Activated CD4-positive, alpha-beta T cell treated with anti-CD3 and anti-CD28 coated beads, Interleukin-2, amount 10 ng/mL, durations not matched to agents 7 days and 5 days (primary cell): ENCODE results near the gene TAL1. TPM values are rescaled to one million over a fixed set of nuclear protein-coding genes. Genes with fewer than 3 reads are reported as not detected.
"Not testable (repeated sequence)": the region's sequence is repeated elsewhere in the genome, so short reads cannot be mapped to it uniquely, and the experiment has no call there.

Source experiments
- CTCF ChIA-PET: fragments of 350-600 bp; sonication (Branson Sonifier 250); formaldehyde crosslinking; loops from one replicate; lab custom pipeline; 2021; ENCODE audit warnings: antibody characterized with exemption; lab: Charles Lee
- POLR2A ChIA-PET: fragments of 350-600 bp; sonication (Branson Sonifier 250); formaldehyde crosslinking; loops from one replicate; lab custom pipeline; 2021; ENCODE audit warnings: antibody characterized with exemption; lab: Charles Lee
- DNase-seq: peaks from one replicate; pipeline ENCODE4 v3.0.0-alpha.2; 2020
- H3K27ac Mint-ChIP-seq: one replicate; pipeline ENCODE4 v1.8.0; 2021; ENCODE audit warnings: mild to moderate bottlenecking, moderate library complexity, mixed read lengths
- H3K27me3 Mint-ChIP-seq: one replicate; pipeline ENCODE4 v1.8.0; 2021; ENCODE audit warnings: mixed read lengths
- H3K36me3 Mint-ChIP-seq: one replicate; pipeline ENCODE4 v1.8.0; 2021; ENCODE audit warnings: low read depth, mixed read lengths
- H3K4me1 Mint-ChIP-seq: one replicate; pipeline ENCODE4 v1.8.0; 2021; ENCODE audit warnings: mixed read lengths
- H3K4me3 Mint-ChIP-seq: one replicate; pipeline ENCODE4 v1.8.0; 2021; ENCODE audit warnings: mild to moderate bottlenecking, moderate library complexity, mixed read lengths
- H3K9me3 Mint-ChIP-seq: one replicate; pipeline ENCODE4 v1.8.0; 2021; ENCODE audit warnings: mixed read lengths
- total RNA-seq, 2 experiments: library from RNA; stranded (reverse); gene quantifications; one replicate each; pipeline ENCODE4 v1.2.3, GENCODE V29; 2021

The TAL1 gene
- total RNA-seq, 2 experiments from 2014 or later = not detected

DNA sequence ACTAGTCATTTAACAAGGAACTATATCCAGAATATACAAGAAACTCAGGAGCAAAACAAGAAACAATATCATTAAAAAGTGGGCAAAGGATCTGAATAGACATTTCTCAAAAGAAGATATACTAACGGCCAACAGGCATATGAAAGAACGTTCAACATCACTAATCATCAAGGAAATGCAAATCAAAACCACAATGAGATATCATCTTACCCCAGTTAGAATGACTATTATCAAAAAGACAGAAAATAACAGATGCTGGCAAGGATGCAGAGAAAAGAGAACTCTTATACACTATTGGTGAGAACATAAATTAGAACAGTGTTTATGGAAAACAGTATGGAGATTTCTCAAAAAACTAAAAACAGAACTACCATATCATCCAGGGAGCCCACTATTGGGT lies 28.5 kb downstream of the TAL1 start:
- CTCF ChIA-PET = interaction anchor here (0.6 kb wide), 1 partner anchor 44 kb away, joined by 3 read pairs; no protein-coding TSS in a partner anchor
- POLR2A ChIA-PET, H3K9me3 Mint-ChIP-seq, H3K4me1 Mint-ChIP-seq, H3K36me3 Mint-ChIP-seq, H3K27ac Mint-ChIP-seq, DNase-seq, H3K4me3 Mint-ChIP-seq: not testable (repeated sequence)
- H3K27me3 Mint-ChIP-seq = peaks cover 38% of the 10 kb centered on the region

DNA sequence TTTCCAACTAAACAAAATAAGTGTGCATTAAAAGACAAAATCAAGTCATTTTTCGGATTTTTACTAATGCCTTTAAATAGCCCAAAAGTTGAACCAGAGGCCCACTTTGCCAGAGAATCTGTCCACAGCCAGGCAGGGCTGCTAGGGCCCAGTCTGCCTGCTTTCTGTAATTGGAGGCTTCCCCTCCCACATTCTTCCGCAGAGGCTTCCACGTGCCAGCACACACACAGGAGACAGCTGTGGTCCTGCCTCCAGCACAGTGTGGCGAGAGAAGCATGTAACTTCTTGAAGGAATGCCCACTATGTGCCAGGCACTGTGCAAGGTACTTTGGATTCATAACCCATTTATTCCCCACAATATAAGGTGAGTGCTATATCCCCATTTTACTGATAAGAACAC lies 30.8 kb downstream of the TAL1 start:
- no peaks in the 10 kb centered on the region for H3K9me3 Mint-ChIP-seq
- H3K27me3 Mint-ChIP-seq = peaks cover 38% of the 10 kb centered on the region
- CTCF ChIA-PET = interaction anchor here (1.6 to 1.7 kb wide), 2 partner anchors 22 kb away, joined by 5 to 8 read pairs; no protein-coding TSS in a partner anchor
- H3K4me1 Mint-ChIP-seq = no peaks in the 10 kb centered on the region
- no peaks in the 10 kb centered on the region for H3K36me3 Mint-ChIP-seq
- POLR2A ChIA-PET = no interaction called here
- H3K4me3 Mint-ChIP-seq = no peak overlapping the region
- no peak overlapping the region for H3K27ac Mint-ChIP-seq
- DNase-seq = no peak

DNA sequence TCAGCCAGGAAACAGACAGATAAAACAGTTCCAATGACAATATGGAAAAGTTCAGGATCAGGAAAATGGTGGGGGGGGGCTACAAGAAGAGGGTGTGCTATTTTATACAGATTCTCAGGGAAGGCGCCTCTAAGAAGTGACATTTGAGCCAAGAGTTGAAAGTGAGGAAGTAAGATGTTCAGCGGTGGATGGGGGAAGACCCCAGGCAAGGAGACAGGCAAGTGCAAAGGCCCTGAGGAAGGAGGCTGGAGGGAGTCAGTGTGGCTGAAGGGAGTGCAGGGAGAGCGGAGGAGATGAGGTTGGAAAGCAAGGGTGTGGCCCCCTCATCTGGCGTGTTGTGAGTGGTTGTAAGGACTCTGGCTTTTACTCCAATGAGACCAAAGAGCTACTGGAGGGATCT lies 33.8 kb downstream of the TAL1 start:
- Mint-ChIP-seq H3K36me3 (no peaks in the 10 kb centered on the region), H3K4me1 (no peaks in the 10 kb centered on the region), H3K27ac (no peak overlapping the region), H3K9me3 (no peaks in the 10 kb centered on the region), H3K4me3 (no peak overlapping the region), H3K27me3 (peaks cover 23% of the 10 kb centered on the region)
- DNase-seq = no peak
- ChIA-PET CTCF (no interaction called here), POLR2A (no interaction called here)

DNA sequence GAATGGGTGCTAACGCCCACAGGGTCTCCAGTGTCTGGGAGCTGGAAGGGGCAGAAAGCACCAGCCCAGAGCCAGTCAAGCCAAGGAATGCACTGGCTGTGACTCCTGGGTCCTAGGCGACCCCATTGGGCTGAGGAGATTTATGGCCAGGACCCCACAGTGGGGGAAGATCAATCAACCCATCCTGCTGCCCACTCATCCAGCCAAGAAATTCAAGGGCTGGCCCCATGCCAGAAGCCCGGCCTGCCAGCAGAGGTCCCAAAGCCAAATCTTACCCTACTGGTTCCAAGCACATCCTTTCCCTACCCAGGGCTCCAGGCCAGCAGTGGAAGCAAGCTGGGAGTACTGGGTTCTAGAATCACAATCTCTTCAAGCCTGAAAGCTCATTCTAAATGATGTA lies 35.4 kb downstream of the TAL1 start:
- H3K4me1 Mint-ChIP-seq = peaks cover 1% of the 10 kb centered on the region
- H3K4me3 Mint-ChIP-seq = no peak overlapping the region
- no peaks in the 10 kb centered on the region for H3K9me3 Mint-ChIP-seq
- H3K27me3 Mint-ChIP-seq = peaks cover 20% of the 10 kb centered on the region
- no peak overlapping the region for H3K27ac Mint-ChIP-seq
- no peak for DNase-seq
- no peaks in the 10 kb centered on the region for H3K36me3 Mint-ChIP-seq
- ChIA-PET CTCF (interaction anchor here (1.9 kb wide), 1 partner anchor 12 kb away, joined by 5 read pairs; no protein-coding TSS in a partner anchor), POLR2A (no interaction called here)

DNA sequence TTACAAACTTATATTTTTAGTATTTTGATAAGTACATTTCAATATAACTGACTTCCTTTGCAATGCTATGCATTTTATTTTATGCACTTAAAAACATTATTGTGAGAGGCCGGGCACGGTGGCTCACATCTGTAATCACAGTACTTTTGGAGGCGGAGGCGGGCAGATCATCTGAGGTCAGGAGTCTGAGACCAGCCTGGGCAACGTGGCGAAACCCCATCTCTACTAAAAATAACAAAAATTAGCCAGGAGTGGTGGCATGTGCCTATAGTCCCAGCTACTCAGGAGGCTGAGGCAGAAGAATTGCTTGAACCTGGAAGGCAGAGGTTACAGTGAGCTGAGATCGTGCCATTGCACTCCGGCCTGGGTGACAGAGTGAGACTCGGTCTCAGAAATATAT lies 36.0 kb downstream of the TAL1 start:
- H3K4me1 Mint-ChIP-seq, H3K4me3 Mint-ChIP-seq, H3K27ac Mint-ChIP-seq, DNase-seq, H3K36me3 Mint-ChIP-seq, H3K9me3 Mint-ChIP-seq, POLR2A ChIA-PET: not testable (repeated sequence)
- CTCF ChIA-PET = interaction anchor here (1.1 to 1.9 kb wide), 2 partner anchors 11 to 240 kb away, joined by 3 to 5 read pairs; no protein-coding TSS in a partner anchor
- H3K27me3 Mint-ChIP-seq = peaks cover 16% of the 10 kb centered on the region

DNA sequence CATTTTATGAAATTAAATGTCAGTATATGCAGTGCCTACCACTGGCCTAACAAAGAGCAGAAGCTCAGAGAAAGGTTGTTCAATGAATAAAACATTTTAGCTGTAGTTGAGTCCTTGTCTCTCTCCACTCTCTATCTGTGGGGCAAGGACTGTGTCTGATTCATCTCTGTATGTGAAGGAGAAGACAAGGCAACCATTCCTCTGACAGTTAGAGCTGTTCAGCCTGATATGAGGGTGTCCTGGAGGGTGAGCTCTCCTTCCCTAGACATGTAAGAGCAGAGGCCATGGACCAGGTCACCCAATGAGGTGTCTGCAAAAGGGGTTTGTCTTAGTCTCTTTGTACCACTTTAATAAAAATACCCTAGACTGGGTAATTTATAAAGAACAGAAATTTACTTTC lies 37.7 kb downstream of the TAL1 start:
- CTCF ChIA-PET = interaction anchor here (1.1 to 4.7 kb wide), 4 partner anchors 10 to 68 kb away, joined by 3 to 23 read pairs (median 22); no protein-coding TSS in a partner anchor
- DNase-seq = no peak
- Mint-ChIP-seq H3K4me3 (no peak overlapping the region), H3K27me3 (peaks cover 11% of the 10 kb centered on the region), H3K9me3 (no peaks in the 10 kb centered on the region), H3K27ac (no peak overlapping the region), H3K36me3 (no peaks in the 10 kb centered on the region), H3K4me1 (peaks cover 1% of the 10 kb centered on the region)
- POLR2A ChIA-PET = no interaction called here

DNA sequence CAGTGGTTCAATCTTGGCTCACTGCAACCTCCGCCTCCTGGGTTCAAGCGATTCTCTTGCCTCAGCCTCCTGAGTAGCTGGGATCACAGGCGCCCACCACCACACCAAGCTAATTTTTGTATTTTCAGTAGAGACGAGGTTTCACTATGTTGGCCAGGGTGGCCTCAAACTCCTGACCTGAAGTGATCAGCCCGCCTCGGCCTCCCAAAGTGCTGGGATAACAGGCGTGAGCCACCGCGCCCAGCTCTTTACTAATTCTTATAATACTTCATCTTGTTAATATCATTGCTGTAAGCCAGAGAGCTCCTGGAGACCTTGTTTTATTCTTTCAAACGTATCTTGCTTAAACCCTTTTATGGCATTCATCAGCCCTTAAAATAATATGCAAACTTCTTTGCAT lies 38.5 kb downstream of the TAL1 start:
- CTCF ChIA-PET = interaction anchor here (0.8 to 4.7 kb wide), 13 partner anchors 10 to 533 kb away, joined by 3 to 23 read pairs (median 5); partner anchors contain the start of gene FOXD2
- H3K9me3 Mint-ChIP-seq = not testable (repeated sequence)

DNA sequence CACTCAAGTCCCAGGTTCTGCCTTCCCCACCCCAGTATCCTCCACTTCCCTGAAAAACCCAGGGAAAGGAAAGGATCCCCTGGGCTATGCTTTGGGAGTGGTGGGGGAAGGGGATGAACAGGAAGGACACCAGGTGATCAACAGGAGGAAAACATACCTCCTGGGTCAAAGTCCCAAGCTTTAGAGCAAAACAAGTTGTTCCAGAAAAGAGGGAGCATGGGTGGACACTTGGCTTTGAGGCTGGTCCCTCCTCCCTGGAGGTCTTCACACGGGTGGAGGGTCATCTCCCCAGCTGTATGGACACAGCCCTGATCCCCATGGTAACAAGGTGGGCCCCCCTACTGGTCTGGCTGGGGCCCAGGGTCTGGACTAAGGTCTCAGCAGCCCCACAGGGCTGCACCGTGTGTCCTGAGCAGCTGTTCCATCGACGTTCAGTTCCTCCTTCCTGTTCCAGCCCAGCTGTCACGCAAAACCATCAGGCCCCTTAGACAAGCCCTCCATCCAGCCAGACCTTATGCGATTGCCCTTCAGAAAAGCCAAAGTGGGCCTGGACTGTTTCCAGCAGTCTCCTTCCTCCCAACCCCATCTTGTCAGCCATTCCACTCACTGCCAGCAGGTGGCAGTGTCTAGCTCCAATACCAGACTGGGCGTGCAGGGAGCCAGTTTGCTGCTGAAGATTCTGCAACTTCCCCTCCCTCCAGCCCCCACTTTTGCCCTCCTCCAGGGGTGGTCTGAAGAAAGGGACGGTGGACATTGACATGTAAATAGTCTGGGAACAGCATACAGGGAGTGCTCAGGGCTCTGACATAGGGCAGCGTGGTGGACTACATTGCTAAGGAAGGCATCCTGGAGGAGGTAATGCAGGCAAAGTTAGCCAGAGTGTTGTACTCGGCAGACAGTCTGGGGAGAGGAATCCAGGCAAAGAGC lies 39.3 kb downstream of the TAL1 start:
- Mint-ChIP-seq H3K27ac (no peak overlapping the region), H3K36me3 (no peaks in the 10 kb centered on the region), H3K4me1 (peaks cover 1% of the 10 kb centered on the region), H3K9me3 (no peaks in the 10 kb centered on the region), H3K27me3 (peaks cover 7% of the 10 kb centered on the region), H3K4me3 (no peak overlapping the region)
- POLR2A ChIA-PET = interaction anchor here (0.6 kb wide), 1 partner anchor 196 kb away, joined by 3 read pairs; no protein-coding TSS in a partner anchor
- CTCF ChIA-PET = interaction anchor here (0.8 to 4.7 kb wide), 14 partner anchors 9 to 533 kb away, joined by 3 to 23 read pairs (median 5); partner anchors contain the start of gene FOXD2
- DNase-seq = peak; percentile 73

More for the DNA sequence above, 38.5 kb downstream of the TAL1 start:
- H3K27ac Mint-ChIP-seq, H3K4me3 Mint-ChIP-seq, POLR2A ChIA-PET, H3K36me3 Mint-ChIP-seq, DNase-seq, H3K27me3 Mint-ChIP-seq, H3K4me1 Mint-ChIP-seq: not testable (repeated sequence)

DNA sequence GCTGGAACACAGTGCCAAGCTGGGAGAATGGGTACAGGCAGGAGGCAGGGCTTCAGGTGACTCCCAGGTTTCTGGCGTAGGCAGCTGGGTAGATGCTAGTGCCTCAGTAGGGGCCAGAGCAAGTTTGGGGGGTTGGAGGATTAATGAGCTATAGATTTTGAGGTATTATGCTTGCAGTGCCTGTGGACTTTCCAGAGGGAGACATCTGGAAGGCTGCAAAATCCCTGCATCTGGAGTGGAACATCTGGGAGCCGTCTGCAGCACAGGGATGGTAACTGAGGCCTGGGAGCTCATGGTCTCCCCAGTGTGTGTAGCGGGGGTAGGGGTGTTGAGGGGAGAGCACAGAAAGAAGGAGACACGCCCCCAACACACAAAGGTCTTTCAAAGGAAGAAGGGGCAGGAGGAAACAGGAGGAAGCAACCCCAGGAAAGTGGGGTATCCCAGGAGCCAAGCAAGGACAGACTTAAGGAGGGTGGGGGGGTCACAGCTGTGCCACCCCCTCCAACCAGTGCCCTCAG lies 40.0 kb downstream of the TAL1 start:
- no peaks in the 10 kb centered on the region for H3K9me3 Mint-ChIP-seq
- no peak overlapping the region for H3K27ac Mint-ChIP-seq
- POLR2A ChIA-PET = no interaction called here

DNA sequence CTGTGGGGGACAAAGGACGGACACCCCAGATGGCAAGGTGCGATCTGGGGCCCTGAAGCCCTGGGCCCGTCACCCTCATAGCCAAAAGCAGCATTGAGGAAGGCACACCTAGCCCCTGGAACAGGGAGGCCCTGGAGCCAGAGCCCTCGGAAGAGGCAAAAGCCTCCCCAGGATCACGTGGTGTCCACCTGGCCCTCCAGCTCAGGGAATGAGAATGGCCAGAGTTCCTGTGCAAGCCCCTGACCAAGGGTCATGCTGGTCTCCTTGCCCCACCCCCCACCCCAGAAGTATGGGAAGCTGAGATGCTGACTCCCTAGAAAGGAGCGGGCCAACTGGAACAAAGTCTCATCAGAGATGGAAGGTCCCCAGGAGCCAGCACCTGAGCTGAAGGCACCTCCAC lies 41.2 kb downstream of the TAL1 start:
- Mint-ChIP-seq H3K4me3 (no peak overlapping the region), H3K36me3 (no peaks in the 10 kb centered on the region), H3K4me1 (peaks cover 1% of the 10 kb centered on the region), H3K27ac (no peak overlapping the region), H3K9me3 (no peaks in the 10 kb centered on the region), H3K27me3 (peaks cover 7% of the 10 kb centered on the region)
- CTCF ChIA-PET = interaction anchor here (0.7 to 4.7 kb wide), 3 partner anchors 7 to 627 kb away, joined by 3 to 23 read pairs (median 6); partner anchors contain the start of gene FOXD2
- POLR2A ChIA-PET = no interaction called here
- no peak for DNase-seq

More for the DNA sequence above, 40.0 kb downstream of the TAL1 start:
- peaks cover 1% of the 10 kb centered on the region for H3K4me1 Mint-ChIP-seq
- peaks cover 7% of the 10 kb centered on the region for H3K27me3 Mint-ChIP-seq
- H3K36me3 Mint-ChIP-seq = no peaks in the 10 kb centered on the region
- H3K4me3 Mint-ChIP-seq = no peak overlapping the region
- CTCF ChIA-PET = interaction anchor here (0.8 to 4.7 kb wide), 6 partner anchors 8 to 35 kb away, joined by 3 to 23 read pairs (median 14); no protein-coding TSS in a partner anchor
- no peak for DNase-seq

DNA sequence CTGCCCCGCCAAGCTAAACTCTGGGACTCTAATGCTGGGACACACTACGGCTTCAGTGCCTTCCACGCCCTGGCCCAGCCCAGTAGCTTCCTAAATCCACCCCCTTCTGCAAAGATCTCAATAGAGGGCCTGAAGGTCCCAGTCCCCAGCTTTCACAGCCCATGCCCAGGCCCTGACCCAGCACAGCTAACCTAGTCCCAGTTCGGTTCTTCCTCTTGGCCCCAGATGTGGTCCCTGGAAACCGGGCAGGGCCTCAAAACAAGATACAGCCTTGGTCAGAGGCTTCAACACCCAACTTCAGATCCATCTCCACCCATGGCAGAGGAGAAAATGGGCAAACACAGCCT lies 41.5 kb downstream of the TAL1 start:
- CTCF ChIA-PET = interaction anchor here (0.7 to 1.4 kb wide), 4 partner anchors 11 to 628 kb away, joined by 3 to 11 read pairs (median 4); partner anchors contain the start of gene FOXD2
- Mint-ChIP-seq H3K9me3 (no peaks in the 10 kb centered on the region), H3K27me3 (peaks cover 7% of the 10 kb centered on the region), H3K4me3 (no peak overlapping the region), H3K36me3 (no peaks in the 10 kb centered on the region), H3K4me1 (peaks cover 1% of the 10 kb centered on the region), H3K27ac (no peak overlapping the region)
- DNase-seq = no peak
- POLR2A ChIA-PET = no interaction called here

DNA sequence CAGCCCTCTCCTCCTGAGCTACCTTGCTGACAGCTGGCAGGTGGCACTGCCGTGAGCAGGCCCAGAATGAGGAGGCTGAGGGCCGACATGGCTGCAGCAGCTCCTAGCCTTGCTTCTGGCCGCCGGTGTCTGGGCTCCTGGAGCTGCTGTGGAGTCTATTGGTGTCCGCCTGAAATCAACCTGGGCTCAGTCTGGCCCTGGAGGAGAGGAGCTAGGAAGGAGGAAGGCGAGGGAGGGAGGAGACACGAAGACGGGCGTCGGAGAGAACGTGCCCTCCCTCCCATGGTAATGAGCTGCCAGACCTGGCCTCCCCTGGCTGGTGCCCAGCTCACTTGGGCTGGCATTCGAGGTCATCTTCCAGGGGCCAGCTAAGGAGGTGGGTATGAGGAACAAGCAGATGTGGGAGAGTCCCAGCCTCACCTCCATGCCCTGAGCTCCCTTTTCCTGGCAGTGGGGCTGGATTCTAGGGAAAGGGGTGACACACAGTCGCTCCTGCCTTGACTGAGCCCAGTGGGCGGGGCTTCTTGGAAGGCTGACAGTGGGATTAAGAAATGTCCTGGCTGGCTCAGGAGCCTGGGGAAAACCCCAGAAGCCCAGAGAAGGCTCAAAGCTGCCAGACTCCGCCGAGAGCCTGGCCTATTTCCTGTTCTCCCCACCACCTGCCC lies 42.0 kb downstream of the TAL1 start, which contains the start of gene PDZK1IP1:
PDZK1IP1 (minus strand) TSS at position 193 of the 665 bp plus-strand sequence; CDS start at position 89, 104 bp downstream.
- POLR2A ChIA-PET = no interaction called here
- Mint-ChIP-seq H3K36me3 (no peaks in the 10 kb centered on the region), H3K4me1 (peaks cover 1% of the 10 kb centered on the region), H3K4me3 (no peak within 1 kb of the TSS), H3K27me3 (peaks cover 7% of the 10 kb centered on the region), H3K27ac (peak within 1 kb of the TSS; percentile 63), H3K9me3 (no peaks in the 10 kb centered on the region)
- CTCF ChIA-PET = interaction anchor here (1.0 to 1.4 kb wide), 3 partner anchors 11 to 248 kb away, joined by 3 to 11 read pairs (median 6); partner anchors contain the start of gene FOXD2
- DNase-seq = no peak
